ENCODE results near the gene PDE1C. TPM values are rescaled to one million over a fixed set of nuclear protein-coding genes. Genes with fewer than 3 reads are reported as not detected.

The PDE1C gene
- total RNA-seq, 2 donors from 2014 or later, result 35.7 to 47.8 TPM

DNA sequence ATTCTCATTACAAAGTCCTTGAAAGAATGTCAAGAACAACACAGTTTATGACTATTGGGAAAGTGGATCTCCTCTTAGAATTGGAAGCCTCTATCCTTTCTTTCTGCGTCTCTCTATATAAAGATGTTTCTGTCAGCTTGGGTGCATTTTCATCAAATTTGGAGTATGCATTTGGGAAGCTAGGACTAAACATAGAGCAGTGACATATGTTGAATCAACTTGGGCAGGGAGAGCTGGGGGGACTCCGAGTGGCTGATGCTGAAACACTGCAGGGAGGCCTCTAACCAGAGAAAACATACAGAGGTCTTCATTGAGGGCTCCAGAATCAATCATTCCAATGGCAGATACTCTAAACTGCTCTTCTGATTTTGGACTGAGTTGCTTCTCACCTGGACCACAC, 147.4 kb downstream of the PDE1C start:
- H3K36me3 ChIP-seq, result no peaks in the 10 kb centered on the region
- H3K27ac ChIP-seq, result no peak overlapping the region
- TF ChIP-seq, protein P1, sequence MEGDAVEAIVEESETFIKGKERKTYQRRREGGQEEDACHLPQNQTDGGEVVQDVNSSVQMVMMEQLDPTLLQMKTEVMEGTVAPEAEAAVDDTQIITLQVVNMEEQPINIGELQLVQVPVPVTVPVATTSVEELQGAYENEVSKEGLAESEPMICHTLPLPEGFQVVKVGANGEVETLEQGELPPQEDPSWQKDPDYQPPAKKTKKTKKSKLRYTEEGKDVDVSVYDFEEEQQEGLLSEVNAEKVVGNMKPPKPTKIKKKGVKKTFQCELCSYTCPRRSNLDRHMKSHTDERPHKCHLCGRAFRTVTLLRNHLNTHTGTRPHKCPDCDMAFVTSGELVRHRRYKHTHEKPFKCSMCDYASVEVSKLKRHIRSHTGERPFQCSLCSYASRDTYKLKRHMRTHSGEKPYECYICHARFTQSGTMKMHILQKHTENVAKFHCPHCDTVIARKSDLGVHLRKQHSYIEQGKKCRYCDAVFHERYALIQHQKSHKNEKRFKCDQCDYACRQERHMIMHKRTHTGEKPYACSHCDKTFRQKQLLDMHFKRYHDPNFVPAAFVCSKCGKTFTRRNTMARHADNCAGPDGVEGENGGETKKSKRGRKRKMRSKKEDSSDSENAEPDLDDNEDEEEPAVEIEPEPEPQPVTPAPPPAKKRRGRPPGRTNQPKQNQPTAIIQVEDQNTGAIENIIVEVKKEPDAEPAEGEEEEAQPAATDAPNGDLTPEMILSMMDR (IDR thresholded peaks at IDR 0.05), result no peak
- H3K4me1 ChIP-seq, result peaks cover 0 to 43% of the 10 kb centered on the region in 2 donors
- H3K4me3 ChIP-seq, result no peak overlapping the region
- no peak for DNase-seq (ENCODE audit: low spot score)
- no peaks in the 10 kb centered on the region for H3K27me3 ChIP-seq
- H3K9me3 ChIP-seq, result no peaks in the 10 kb centered on the region

DNA sequence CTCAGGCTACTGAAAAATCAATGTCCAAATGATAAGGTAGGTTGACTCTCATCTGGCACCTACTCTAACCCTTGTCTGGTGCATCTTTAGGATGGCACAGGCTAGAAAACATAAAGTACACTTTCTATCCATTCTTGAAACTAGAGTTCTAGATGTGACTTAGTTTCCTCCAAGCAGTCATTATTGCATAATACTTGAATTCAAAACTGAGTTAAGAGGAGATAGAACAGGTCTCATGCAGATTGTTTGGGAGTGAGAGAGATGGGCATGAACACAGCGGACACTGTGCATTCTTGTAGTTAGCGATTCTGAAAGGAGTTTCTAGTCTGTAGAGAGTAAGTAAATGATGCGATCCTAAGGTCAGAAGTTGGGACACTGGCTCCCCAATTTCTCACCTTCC, 149.2 kb downstream of the PDE1C start:
- no peak overlapping the region for H3K27ac ChIP-seq
- no peak for DNase-seq (ENCODE audit: low spot score)
- no peaks in the 10 kb centered on the region for H3K9me3 ChIP-seq
- TF ChIP-seq, protein P1 (IDR thresholded peaks at IDR 0.05), result no peak
- H3K27me3 ChIP-seq, result no peaks in the 10 kb centered on the region
- H3K4me3 ChIP-seq, result no peak overlapping the region
- no peaks in the 10 kb centered on the region for H3K36me3 ChIP-seq
- peaks cover 0 to 31% of the 10 kb centered on the region in 2 donors for H3K4me1 ChIP-seq

DNA sequence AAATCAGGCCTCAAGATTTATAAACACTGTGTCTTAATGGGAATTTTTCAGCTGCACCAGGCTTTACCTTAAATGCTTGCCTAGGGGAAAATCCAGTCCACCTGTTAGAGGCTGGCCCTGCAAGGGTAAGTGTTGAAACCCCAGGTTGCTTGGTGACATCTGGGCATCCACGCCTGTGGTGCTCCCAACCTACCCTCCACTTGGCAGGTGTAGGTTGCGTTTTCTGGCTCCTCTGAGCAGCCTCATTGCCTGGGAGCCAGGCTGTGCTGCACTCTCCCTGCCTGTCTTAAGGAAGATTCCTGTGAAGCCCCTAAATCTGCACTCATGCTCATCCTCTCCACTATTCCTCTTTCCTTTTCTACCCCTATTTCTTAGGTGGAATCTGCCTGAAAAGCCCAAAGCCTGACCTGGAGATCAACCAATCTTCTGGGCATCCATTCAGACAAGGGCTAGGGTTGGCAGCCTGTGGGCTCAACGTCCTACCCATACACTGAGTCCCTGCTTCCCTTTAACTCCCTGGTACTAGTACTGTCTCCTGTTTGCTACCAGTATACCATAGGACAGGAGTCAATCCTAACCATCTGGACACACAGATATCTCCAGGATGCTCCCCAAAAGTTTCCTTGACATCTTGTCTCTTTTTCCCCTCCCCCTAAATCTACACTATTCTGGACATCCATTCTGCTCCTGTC, 150.4 kb downstream of the PDE1C start:
- H3K4me3 ChIP-seq, result no peak overlapping the region
- no peaks in the 10 kb centered on the region for H3K36me3 ChIP-seq
- no peaks in the 10 kb centered on the region for H3K9me3 ChIP-seq
- TF ChIP-seq, protein P1 (IDR thresholded peaks at IDR 0.05), result no peak
- no peaks in the 10 kb centered on the region for H3K27me3 ChIP-seq
- peak overlapping the region; percentile 19 to 78 for H3K27ac ChIP-seq
- no peak for DNase-seq (ENCODE audit: low spot score)
- peaks cover 0 to 38% of the 10 kb centered on the region in 2 donors for H3K4me1 ChIP-seq

DNA sequence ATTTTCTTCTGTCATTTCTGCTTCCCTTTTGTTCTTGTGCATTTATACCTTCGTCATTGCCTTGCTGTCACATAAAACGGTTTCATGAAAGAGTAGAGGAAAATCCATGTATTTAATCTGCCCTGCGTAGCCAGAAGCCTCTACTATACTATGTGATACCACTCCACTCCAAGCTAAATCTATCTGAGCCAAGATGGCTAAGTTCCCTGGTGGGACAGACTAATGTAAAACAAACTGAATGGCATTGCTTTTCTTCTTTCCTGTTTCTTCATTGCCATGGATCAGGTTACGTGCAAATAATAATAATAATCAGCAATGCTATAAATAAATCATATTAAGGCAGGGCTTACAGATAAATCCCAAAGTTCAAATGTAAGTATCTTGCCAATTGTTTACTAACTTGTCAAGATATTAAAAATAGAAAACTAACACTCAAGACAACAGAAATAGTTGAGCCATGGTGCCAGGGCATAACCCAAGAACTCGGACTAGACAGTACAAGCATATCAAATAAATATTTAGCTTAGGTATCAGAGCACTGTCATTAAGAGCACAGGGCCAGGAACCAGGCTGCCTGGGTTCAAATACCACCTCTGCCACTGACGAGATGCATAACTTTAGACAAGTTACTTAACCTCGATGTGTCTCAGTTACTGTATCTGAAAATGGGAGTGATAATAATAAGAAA, 151.4 kb downstream of the PDE1C start:
- Histone ChIP-seq H3K36me3 (no peaks in the 10 kb centered on the region), H3K4me1 (peaks cover 0 to 37% of the 10 kb centered on the region in 2 donors), H3K4me3 (no peak overlapping the region), H3K27ac (peak overlapping the region; percentile 25 to 78), H3K9me3 (no peaks in the 10 kb centered on the region), H3K27me3 (no peaks in the 10 kb centered on the region)
- TF ChIP-seq, protein P1 (IDR thresholded peaks at IDR 0.05), result no peak
- no peak for DNase-seq (ENCODE audit: low spot score)

DNA sequence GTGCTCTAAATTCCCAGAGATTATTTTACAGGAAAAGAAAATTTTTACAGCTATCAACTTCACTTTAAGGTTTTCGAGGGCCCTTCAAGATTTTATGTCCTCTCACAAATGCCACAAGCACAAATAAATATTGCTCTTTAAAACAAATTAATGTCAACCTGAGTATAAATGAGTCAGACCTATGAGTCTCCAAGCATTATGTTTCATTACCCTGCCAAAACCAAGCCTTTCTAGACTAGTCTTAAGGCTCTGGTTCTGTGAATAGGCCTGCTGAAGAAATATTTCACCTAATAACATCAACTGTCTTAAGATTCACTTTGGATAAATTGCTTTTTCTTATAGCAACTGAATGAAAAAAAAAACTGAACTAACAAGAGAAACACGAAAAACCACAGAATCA, 153.0 kb downstream of the PDE1C start:
- Histone ChIP-seq H3K36me3 (no peaks in the 10 kb centered on the region), H3K27me3 (no peaks in the 10 kb centered on the region), H3K9me3 (no peaks in the 10 kb centered on the region), H3K4me3 (no peak overlapping the region), H3K4me1 (peaks cover 0 to 27% of the 10 kb centered on the region in 2 donors), H3K27ac (peak overlapping the region in 1 of 2 donors; percentile 78)
- TF ChIP-seq, protein P1 (IDR thresholded peaks at IDR 0.05), result no peak
- DNase-seq (ENCODE audit: low spot score), result no peak

All from right atrium auricular region (tissue), 2 donors.